ENCODE measurements around the gene USP31. TPM values are rescaled to one million over a fixed set of nuclear protein-coding genes. Genes with fewer than 3 reads are reported as not detected.

Gene USP31
- total RNA-seq (2014; rRNA removed) (6.7 and 7.8 TPM in 2 replicates), Bru-seq, nascent RNA (percentile 67 among the genes with signal in this experiment), BruChase-seq, experiment 1, labeled RNA remaining after a 6-hour chase (percentile 77 among the genes with signal in this experiment), BruChase-seq, experiment 2, labeled RNA remaining after a 2-hour chase (percentile 68 among the genes with signal in this experiment)
- long read RNA-seq, full-length matches to known transcripts: 1 of 9 reads
- long read RNA-seq, partial matches to known transcripts: 4 of 9 reads
- long read RNA-seq, other reads (novel, unspliced or antisense): 4 of 9 reads

GRCh38 chr16:23149267-23149992 is at the start of gene USP31:
Gene USP31 (minus strand): TSS chr16:23149452. CDS start chr16:23149270, 182 bp downstream.
- no peaks in the 10 kb centered on the region for H3K9me3 ChIP-seq (ENCODE audit: low read length)
- ATAC-seq (peak; percentile 91), DNase-seq (peak; percentile 93)
- H3K4me3 ChIP-seq (ENCODE audit: low read length): peak within 1 kb of the TSS; percentile 83
- H3K9me2 ChIP-seq (replicated peaks; ENCODE audit: low read length): no peaks in the 10 kb centered on the region
- peak within 1 kb of the TSS; percentile 8; the same call in 1 of the 2 replicates for H3K27ac ChIP-seq (ENCODE audit: low read length)
- peaks cover 35% of the 10 kb centered on the region for H3K79me2 ChIP-seq (ENCODE audit: low read length)
- no peaks in the 10 kb centered on the region for H4K20me1 ChIP-seq (ENCODE audit: low read length)
- ChIA-PET CTCF (interaction anchor here (0.6 kb wide), 1 partner anchor 23 kb away, joined by 5 read pairs; no protein-coding TSS in a partner anchor), POLR2A (ENCODE audit: unreplicated experiment) (no interaction called here)
- H3K4me1 ChIP-seq (ENCODE audit: insufficient read depth, low read length): peaks cover 27% of the 10 kb centered on the region
- BruUV-seq (replicated peaks): no TSS peak
- H3K36me3 ChIP-seq (ENCODE audit: low read depth, low read length): no peaks in the 10 kb centered on the region
- peak within 1 kb of the TSS; percentile 75 for H3K9ac ChIP-seq (ENCODE audit: low read length)
- no peaks in the 10 kb centered on the region for H3F3A ChIP-seq (ENCODE audit: low read length, unreplicated experiment)
- H3K4me2 ChIP-seq (ENCODE audit: low read length): peak within 1 kb of the TSS; percentile 97
- peak within 1 kb of the TSS; percentile 98 for H2AFZ ChIP-seq (ENCODE audit: low read length)
- no peak for TF ChIP-seq CTCF (conservative IDR thresholded peaks at IDR 0.05; ENCODE audit: low read depth, low read length)
- no peak for TF ChIP-seq EZH2 (IDR thresholded peaks at IDR 0.05; ENCODE audit: low read length, unreplicated experiment)
- no peak for TF ChIP-seq EZH2phosphoT487 (IDR thresholded peaks at IDR 0.05; ENCODE audit: borderline replicate concordance, low read length)
- intact Hi-C loops (cut with micrococcal nuclease): no loop called here
- H3K27me3 ChIP-seq (ENCODE audit: low read length): no peaks in the 10 kb centered on the region

GRCh38 chr16:23196539-23196938 is 47.3 kb upstream of the USP31 start:
- ATAC-seq: no peak
- POLR2A ChIA-PET (ENCODE audit: unreplicated experiment): no interaction called here
- Histone ChIP-seq H3K4me2 (ENCODE audit: low read length) (no peak overlapping the region), H4K20me1 (ENCODE audit: low read length) (no peaks in the 10 kb centered on the region), H3K4me1 (ENCODE audit: insufficient read depth, low read length) (no peaks in the 10 kb centered on the region), H3K36me3 (ENCODE audit: low read depth, low read length) (no peaks in the 10 kb centered on the region), H2AFZ (ENCODE audit: low read length) (no peak overlapping the region), H3K27ac (ENCODE audit: low read length) (no peak overlapping the region), H3K9me2 (replicated peaks; ENCODE audit: low read length) (no peaks in the 10 kb centered on the region), H3K27me3 (ENCODE audit: low read length) (no peaks in the 10 kb centered on the region), H3F3A (ENCODE audit: low read length, unreplicated experiment) (no peaks in the 10 kb centered on the region), H3K4me3 (ENCODE audit: low read length) (no peak overlapping the region), H3K79me2 (ENCODE audit: low read length) (no peaks in the 10 kb centered on the region), H3K9me3 (ENCODE audit: low read length) (no peaks in the 10 kb centered on the region), H3K9ac (ENCODE audit: low read length) (no peak overlapping the region)
- BruUV-seq (replicated peaks): no TSS peak
- TF ChIP-seq EZH2phosphoT487 (IDR thresholded peaks at IDR 0.05; ENCODE audit: borderline replicate concordance, low read length): no peak
- no peak for TF ChIP-seq EZH2 (IDR thresholded peaks at IDR 0.05; ENCODE audit: low read length, unreplicated experiment)
- TF ChIP-seq CTCF (conservative IDR thresholded peaks at IDR 0.05; ENCODE audit: low read depth, low read length): no peak
- DNase-seq: no peak
- CTCF ChIA-PET: no interaction called here
- intact Hi-C loops (cut with micrococcal nuclease): no loop called here
